ENCODE data around the gene MPRIP.
"Not testable (repeated sequence)": the region's sequence is repeated elsewhere in the genome, so short reads cannot be mapped to it uniquely, and the experiment has no call there.

MPRIP gene

GRCh38 chr17:17004997-17005614 is 37.2 kb upstream of the MPRIP start:
- not testable (repeated sequence) for H3K9ac ChIP-seq (ENCODE audit: low read length)

GRCh38 chr17:17007891-17008290 is 34.4 kb upstream of the MPRIP start:
- not testable (repeated sequence) for H3K9me3 ChIP-seq (ENCODE audit: control insufficient read depth, low read depth, low read length); H3K36me3 ChIP-seq (ENCODE audit: control insufficient read depth, low read depth, low read length); H3K9ac ChIP-seq (ENCODE audit: low read length); H3K27me3 ChIP-seq (ENCODE audit: control insufficient read depth, insufficient read depth, low read length); H3K4me3 ChIP-seq (ENCODE audit: low read length); H3K4me1 ChIP-seq (ENCODE audit: control insufficient read depth, low read depth, low read length); H3K27ac ChIP-seq (ENCODE audit: low read length)

More at GRCh38 chr17:17004997-17005614, 37.2 kb upstream of the MPRIP start:
- not testable (repeated sequence) for H3K4me1 ChIP-seq (ENCODE audit: control insufficient read depth, low read depth, low read length); H3K4me3 ChIP-seq (ENCODE audit: low read length); H3K9me3 ChIP-seq (ENCODE audit: control insufficient read depth, low read depth, low read length); H3K27ac ChIP-seq (ENCODE audit: low read length); H3K27me3 ChIP-seq (ENCODE audit: control insufficient read depth, insufficient read depth, low read length); H3K36me3 ChIP-seq (ENCODE audit: control insufficient read depth, low read depth, low read length)

GRCh38 chr17:17008621-17009397 is 33.4 kb upstream of the MPRIP start:
- not testable (repeated sequence) for H3K4me1 ChIP-seq (ENCODE audit: control insufficient read depth, low read depth, low read length); H3K36me3 ChIP-seq (ENCODE audit: control insufficient read depth, low read depth, low read length); H3K9me3 ChIP-seq (ENCODE audit: control insufficient read depth, low read depth, low read length); H3K27ac ChIP-seq (ENCODE audit: low read length); H3K4me3 ChIP-seq (ENCODE audit: low read length); H3K27me3 ChIP-seq (ENCODE audit: control insufficient read depth, insufficient read depth, low read length); H3K9ac ChIP-seq (ENCODE audit: low read length)

GRCh38 chr17:17009972-17010371 is 32.3 kb upstream of the MPRIP start:
- not testable (repeated sequence) for H3K27ac ChIP-seq (ENCODE audit: low read length); H3K9ac ChIP-seq (ENCODE audit: low read length)

GRCh38 chr17:17010545-17011034 is 31.7 kb upstream of the MPRIP start:
- H3K36me3 ChIP-seq (ENCODE audit: control insufficient read depth, low read depth, low read length); H3K27me3 ChIP-seq (ENCODE audit: control insufficient read depth, insufficient read depth, low read length); H3K9me3 ChIP-seq (ENCODE audit: control insufficient read depth, low read depth, low read length); H3K9ac ChIP-seq (ENCODE audit: low read length); H3K4me3 ChIP-seq (ENCODE audit: low read length); H3K4me1 ChIP-seq (ENCODE audit: control insufficient read depth, low read depth, low read length); H3K27ac ChIP-seq (ENCODE audit: low read length): not testable (repeated sequence)

More at GRCh38 chr17:17009972-17010371, 32.3 kb upstream of the MPRIP start:
- H3K27me3 ChIP-seq (ENCODE audit: control insufficient read depth, insufficient read depth, low read length); H3K9me3 ChIP-seq (ENCODE audit: control insufficient read depth, low read depth, low read length); H3K36me3 ChIP-seq (ENCODE audit: control insufficient read depth, low read depth, low read length); H3K4me1 ChIP-seq (ENCODE audit: control insufficient read depth, low read depth, low read length); H3K4me3 ChIP-seq (ENCODE audit: low read length): not testable (repeated sequence)

GRCh38 chr17:17011043-17011907 is 31.0 kb upstream of the MPRIP start:
- not testable (repeated sequence) for H3K9me3 ChIP-seq (ENCODE audit: control insufficient read depth, low read depth, low read length); H3K9ac ChIP-seq (ENCODE audit: low read length); H3K27me3 ChIP-seq (ENCODE audit: control insufficient read depth, insufficient read depth, low read length); H3K36me3 ChIP-seq (ENCODE audit: control insufficient read depth, low read depth, low read length); H3K27ac ChIP-seq (ENCODE audit: low read length); H3K4me1 ChIP-seq (ENCODE audit: control insufficient read depth, low read depth, low read length); H3K4me3 ChIP-seq (ENCODE audit: low read length)

- H3K9ac ChIP-seq (ENCODE audit: low read length); H3K27ac ChIP-seq (ENCODE audit: low read length); H3K27me3 ChIP-seq (ENCODE audit: control insufficient read depth, insufficient read depth, low read length); H3K4me3 ChIP-seq (ENCODE audit: low read length); H3K36me3 ChIP-seq (ENCODE audit: control insufficient read depth, low read depth, low read length); H3K9me3 ChIP-seq (ENCODE audit: control insufficient read depth, low read depth, low read length); H3K4me1 ChIP-seq (ENCODE audit: control insufficient read depth, low read depth, low read length): not testable (repeated sequence)
These were observed 28.2 kb upstream of the MPRIP start for GRCh38 chr17:17013828-17014747.

GRCh38 chr17:17014748-17015124 is 27.5 kb upstream of the MPRIP start:
- not testable (repeated sequence) for H3K4me3 ChIP-seq (ENCODE audit: low read length); H3K36me3 ChIP-seq (ENCODE audit: control insufficient read depth, low read depth, low read length); H3K9me3 ChIP-seq (ENCODE audit: control insufficient read depth, low read depth, low read length); H3K4me1 ChIP-seq (ENCODE audit: control insufficient read depth, low read depth, low read length); H3K27ac ChIP-seq (ENCODE audit: low read length); H3K9ac ChIP-seq (ENCODE audit: low read length); H3K27me3 ChIP-seq (ENCODE audit: control insufficient read depth, insufficient read depth, low read length)

- no peaks in the 10 kb centered on the region for H3K27me3 ChIP-seq (ENCODE audit: control insufficient read depth, insufficient read depth, low read length)
- no peak overlapping the region for H3K27ac ChIP-seq (ENCODE audit: low read length)
- H3K36me3 ChIP-seq (ENCODE audit: control insufficient read depth, low read depth, low read length): no peaks in the 10 kb centered on the region
- H3K4me3 ChIP-seq (ENCODE audit: low read length): no peak overlapping the region
- no peaks in the 10 kb centered on the region for H3K4me1 ChIP-seq (ENCODE audit: control insufficient read depth, low read depth, low read length)
- no peak overlapping the region for H3K9ac ChIP-seq (ENCODE audit: low read length)
- H3K9me3 ChIP-seq (ENCODE audit: control insufficient read depth, low read depth, low read length): no peaks in the 10 kb centered on the region
These were observed 27.0 kb upstream of the MPRIP start for GRCh38 chr17:17015230-17015629.

GRCh38 chr17:17016199-17017197 is 25.8 kb upstream of the MPRIP start:
- H3K9me3 ChIP-seq (ENCODE audit: control insufficient read depth, low read depth, low read length); H3K27me3 ChIP-seq (ENCODE audit: control insufficient read depth, insufficient read depth, low read length); H3K4me1 ChIP-seq (ENCODE audit: control insufficient read depth, low read depth, low read length); H3K4me3 ChIP-seq (ENCODE audit: low read length); H3K9ac ChIP-seq (ENCODE audit: low read length); H3K27ac ChIP-seq (ENCODE audit: low read length); H3K36me3 ChIP-seq (ENCODE audit: control insufficient read depth, low read depth, low read length): not testable (repeated sequence)
